ENCODE results near the gene KIF6. TPM values are rescaled to one million over a fixed set of nuclear protein-coding genes. Genes with fewer than 3 reads are reported as not detected.

KIF6 gene
- polyA plus RNA-seq, 3 donors = not detected

DNA sequence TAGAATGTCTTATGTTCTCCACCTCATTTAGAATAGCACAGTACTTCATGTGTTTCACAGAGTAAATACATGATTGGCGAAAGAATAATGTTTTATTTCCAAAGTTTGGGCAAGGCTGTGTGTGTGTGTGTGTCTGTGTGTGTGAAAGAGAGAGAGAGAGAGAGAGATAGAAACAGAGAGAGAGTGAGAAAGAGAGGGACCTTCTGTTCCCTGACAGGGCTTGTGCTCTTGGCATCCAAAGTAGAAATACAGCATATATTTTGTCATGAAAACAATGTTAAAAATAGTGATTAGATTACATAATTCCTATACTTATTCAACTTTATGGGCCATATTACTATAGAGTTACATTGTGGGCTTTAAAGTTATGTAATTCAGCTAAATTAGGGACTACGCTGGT lies 201.2 kb downstream of the KIF6 start:
- peaks cover 0 to 4% (median 0%) of the 10 kb centered on the region in 7 donors for H3K9me3 Mint-ChIP-seq
- Histone ChIP-seq H3K79me2 (ENCODE audit: insufficient read depth, low read length) (no peaks in the 10 kb centered on the region), H3K27ac (ENCODE audit: low read depth in 1 of 2, low read length in 2 of 2) (no peak overlapping the region), H3K4me2 (replicated peaks; ENCODE audit: extremely low read depth, low read length, poor library complexity, severe bottlenecking) (no peak overlapping the region), H4K20me1 (ENCODE audit: insufficient read depth, low read length) (no peaks in the 10 kb centered on the region), H3K4me1 (ENCODE audit: control insufficient read depth in 1 of 2, insufficient read depth in 2 of 2, low read length in 2 of 2) (no peaks in the 10 kb centered on the region), H3K4me3 (replicated peaks in 1 of 3; ENCODE audit: low read depth in 2 of 3, low read length in 3 of 3) (no peak overlapping the region), H3K36me3 (replicated peaks in 1 of 2; ENCODE audit: control insufficient read depth in 1 of 2, insufficient read depth in 2 of 2, low read length in 2 of 2) (no peaks in the 10 kb centered on the region), H3K27me3 (ENCODE audit: control insufficient read depth in 2 of 2, insufficient read depth in 2 of 2, low read length in 2 of 2) (no peaks in the 10 kb centered on the region), H2AFZ (ENCODE audit: insufficient read depth, low read depth, low read length, poor library complexity, severe bottlenecking) (no peak overlapping the region), H3K9me3 (replicated peaks in 1 of 2; ENCODE audit: control insufficient read depth in 1 of 2, insufficient read depth in 1 of 2, low read length in 2 of 2) (no peaks in the 10 kb centered on the region), H3K9ac (ENCODE audit: insufficient read depth, low read length, poor library complexity, severe bottlenecking) (no peak overlapping the region)
- no peak for DNase-seq
- H3K36me3 Mint-ChIP-seq = no peaks in the 10 kb centered on the region
- H3K4me1 Mint-ChIP-seq = no peaks in the 10 kb centered on the region
- H3K27ac Mint-ChIP-seq = no peak overlapping the region
- intact Hi-C loops (cut with micrococcal nuclease) = no loop called here
- no peak for TF ChIP-seq CTCF (IDR thresholded peaks at IDR 0.05)
- no peak overlapping the region for H3K4me3 Mint-ChIP-seq
- WGBS (ENCODE audit: insufficient coverage) = 75% methylated on average over 1 of the region's 2 CpGs
- peaks cover 0 to 5% (median 0%) of the 10 kb centered on the region in 3 donors for H3K27me3 Mint-ChIP-seq (ENCODE audit: low read depth in 3 of 3)

DNA sequence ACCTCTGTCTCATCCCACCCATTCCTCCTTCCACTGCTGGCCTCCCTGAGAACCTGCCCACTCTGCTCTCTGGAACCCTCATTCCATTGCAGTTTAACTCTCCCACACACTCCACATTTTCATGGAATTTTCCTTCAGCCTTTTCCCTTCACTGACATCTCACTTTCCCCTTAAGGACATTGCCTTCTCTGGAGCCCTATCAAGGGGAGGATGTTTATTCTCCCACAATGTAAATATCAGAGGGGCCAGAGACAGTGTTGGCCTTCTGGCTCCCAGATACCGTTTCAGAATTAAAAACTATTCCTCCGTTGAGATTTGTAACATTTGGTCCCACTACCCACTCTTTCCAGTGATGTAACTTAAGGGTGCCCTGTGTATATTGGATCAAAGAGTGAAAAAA lies 203.2 kb downstream of the KIF6 start:
- no peak overlapping the region for H3K4me2 ChIP-seq (replicated peaks; ENCODE audit: extremely low read depth, low read length, poor library complexity, severe bottlenecking)
- no CpG with 5 or more reads among the region's 2 CpGs for WGBS (ENCODE audit: insufficient coverage)
- H3K4me1 Mint-ChIP-seq = no peaks in the 10 kb centered on the region

More for the DNA sequence above, 203.2 kb downstream of the KIF6 start:
- no peak for DNase-seq
- Histone ChIP-seq H3K79me2 (ENCODE audit: insufficient read depth, low read length) (no peaks in the 10 kb centered on the region), H3K27ac (ENCODE audit: low read depth in 1 of 2, low read length in 2 of 2) (no peak overlapping the region), H3K4me3 (replicated peaks in 1 of 3; ENCODE audit: low read depth in 2 of 3, low read length in 3 of 3) (no peak overlapping the region), H2AFZ (ENCODE audit: insufficient read depth, low read depth, low read length, poor library complexity, severe bottlenecking) (no peak overlapping the region), H3K36me3 (replicated peaks in 1 of 2; ENCODE audit: control insufficient read depth in 1 of 2, insufficient read depth in 2 of 2, low read length in 2 of 2) (no peaks in the 10 kb centered on the region), H4K20me1 (ENCODE audit: insufficient read depth, low read length) (no peaks in the 10 kb centered on the region), H3K9me3 (replicated peaks in 1 of 2; ENCODE audit: control insufficient read depth in 1 of 2, insufficient read depth in 1 of 2, low read length in 2 of 2) (no peaks in the 10 kb centered on the region), H3K27me3 (ENCODE audit: control insufficient read depth in 2 of 2, insufficient read depth in 2 of 2, low read length in 2 of 2) (peaks cover 0 to 2% of the 10 kb centered on the region in 2 donors), H3K9ac (ENCODE audit: insufficient read depth, low read length, poor library complexity, severe bottlenecking) (no peak overlapping the region), H3K4me1 (ENCODE audit: control insufficient read depth in 1 of 2, insufficient read depth in 2 of 2, low read length in 2 of 2) (no peaks in the 10 kb centered on the region)
- no peak overlapping the region for H3K27ac Mint-ChIP-seq
- H3K27me3 Mint-ChIP-seq (ENCODE audit: low read depth in 3 of 3) = peaks cover 0 to 3% (median 2%) of the 10 kb centered on the region in 3 donors
- H3K4me3 Mint-ChIP-seq = no peak overlapping the region
- H3K36me3 Mint-ChIP-seq = no peaks in the 10 kb centered on the region
- peaks cover 0 to 3% (median 0%) of the 10 kb centered on the region in 7 donors for H3K9me3 Mint-ChIP-seq
- intact Hi-C loops (cut with micrococcal nuclease) = no loop called here
- TF ChIP-seq CTCF (IDR thresholded peaks at IDR 0.05) = no peak

All from CD14-positive monocyte (primary cell).